ENCODE results near the gene KCNQ1.

The KCNQ1 gene

GRCh38 chr11:2445746-2446551 lies 1.1 kb downstream of the KCNQ1 start:
- no peak for DNase-seq

- DNase-seq: no peak
Observed at GRCh38 chr11:2446590-2447252, 1.9 kb downstream of the KCNQ1 start.

GRCh38 chr11:2447253-2447950 lies 2.6 kb downstream of the KCNQ1 start:
- no peak for DNase-seq

GRCh38 chr11:2447951-2448650 lies 3.3 kb downstream of the KCNQ1 start:
- DNase-seq: no peak

GRCh38 chr11:2448661-2449547 lies 4.1 kb downstream of the KCNQ1 start:
- DNase-seq: no peak

GRCh38 chr11:2449548-2450320 lies 4.9 kb downstream of the KCNQ1 start:
- DNase-seq: no peak

- DNase-seq: no peak
Observed at GRCh38 chr11:2450321-2451041, 5.7 kb downstream of the KCNQ1 start.

GRCh38 chr11:2451336-2451735 lies 6.5 kb downstream of the KCNQ1 start:
- DNase-seq: no peak

- DNase-seq: no peak
Observed at GRCh38 chr11:2451916-2452315, 7.1 kb downstream of the KCNQ1 start.

- no peak for DNase-seq
Observed at GRCh38 chr11:2452321-2453012, 7.7 kb downstream of the KCNQ1 start.

GRCh38 chr11:2453436-2453835 lies 8.6 kb downstream of the KCNQ1 start:
- no peak for DNase-seq

- DNase-seq: no peak
Observed at GRCh38 chr11:2458321-2458720, 13.5 kb downstream of the KCNQ1 start.

- DNase-seq: no peak
Observed at GRCh38 chr11:2459016-2459725, 14.4 kb downstream of the KCNQ1 start.

GRCh38 chr11:2459796-2460531 lies 15.2 kb downstream of the KCNQ1 start:
- DNase-seq: no peak

GRCh38 chr11:2460540-2461252 lies 15.9 kb downstream of the KCNQ1 start:
- DNase-seq: no peak

GRCh38 chr11:2461253-2461955 lies 16.6 kb downstream of the KCNQ1 start:
- no peak for DNase-seq

GRCh38 chr11:2461956-2462542 lies 17.2 kb downstream of the KCNQ1 start:
- no peak for DNase-seq

Measured in NCI-H187 (cell line).